Right forelimb (tissue), 1 donor: ENCODE measurements around the gene ITGA3.
A peak's percentile ranks its signal among the peaks of the same experiment; 100 is the strongest.

Experiments
- DNase-seq: peaks from one replicate; pipeline ENCODE4 v3.0.0-alpha.2; 2018

ITGA3 gene

DNA sequence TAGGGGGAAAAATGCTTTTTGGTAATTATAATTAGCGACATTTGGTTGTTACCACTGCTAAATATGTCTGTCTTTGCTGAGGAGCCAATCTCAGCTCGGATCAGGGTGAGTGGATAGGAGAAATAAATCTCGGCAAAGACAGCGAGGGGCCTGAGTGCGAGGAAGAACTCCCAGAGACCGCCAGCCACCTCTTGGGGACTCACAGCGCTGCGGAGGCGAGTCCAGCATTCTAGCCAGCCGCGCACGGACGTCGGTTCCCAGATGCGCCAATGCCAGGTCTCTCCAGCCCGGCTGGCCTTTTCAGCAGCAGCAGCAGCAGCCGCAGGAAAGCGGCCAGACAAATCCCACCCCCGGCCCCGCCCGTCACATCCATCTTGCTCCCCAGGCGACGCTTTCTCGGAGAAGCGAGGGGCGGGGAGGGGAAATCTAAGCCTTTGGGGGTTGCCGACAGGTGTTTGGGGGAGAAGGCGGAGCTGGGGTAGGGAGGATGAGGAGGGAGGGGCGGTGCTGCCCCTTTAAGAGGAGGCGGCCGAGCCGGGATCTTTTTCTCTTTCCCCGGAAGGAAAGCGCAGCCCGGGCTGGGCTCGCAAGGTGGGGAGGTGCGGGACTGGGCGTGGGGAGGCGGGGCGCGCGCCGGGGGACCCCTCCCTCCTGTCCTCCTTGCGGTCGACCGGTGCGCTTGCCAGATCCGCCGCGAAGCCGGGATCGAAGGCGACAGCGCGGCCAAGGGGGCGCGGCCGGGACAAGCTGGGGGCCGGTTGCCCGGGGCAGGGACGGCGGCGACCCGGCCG lies at the start of gene ITGA3:
ITGA3 (plus strand) TSS at position 685 of the 791 bp plus-strand sequence. CDS start 330 bp downstream, outside the sequence.
- peak; percentile 77 for DNase-seq

DNA sequence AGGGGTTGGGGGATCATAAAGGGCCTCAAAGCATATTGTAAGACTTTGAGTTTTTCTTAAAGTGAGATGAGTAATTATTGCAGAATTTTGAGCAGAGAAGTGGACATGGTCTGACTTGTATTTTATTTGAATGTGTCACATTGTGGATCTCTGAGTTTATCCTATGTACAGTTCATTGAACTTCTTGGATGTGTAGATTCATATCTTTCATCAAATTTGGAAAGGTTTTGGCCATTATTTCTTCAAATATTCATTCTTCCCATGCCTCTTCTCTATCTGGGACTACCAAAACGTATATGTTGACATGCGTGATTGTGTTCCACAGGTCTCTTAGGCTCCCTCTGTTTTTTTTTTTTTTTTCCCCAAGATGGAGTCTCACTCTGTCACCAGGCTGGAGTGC lies 46.6 kb upstream of the ITGA3 start:
- no peak for DNase-seq

DNA sequence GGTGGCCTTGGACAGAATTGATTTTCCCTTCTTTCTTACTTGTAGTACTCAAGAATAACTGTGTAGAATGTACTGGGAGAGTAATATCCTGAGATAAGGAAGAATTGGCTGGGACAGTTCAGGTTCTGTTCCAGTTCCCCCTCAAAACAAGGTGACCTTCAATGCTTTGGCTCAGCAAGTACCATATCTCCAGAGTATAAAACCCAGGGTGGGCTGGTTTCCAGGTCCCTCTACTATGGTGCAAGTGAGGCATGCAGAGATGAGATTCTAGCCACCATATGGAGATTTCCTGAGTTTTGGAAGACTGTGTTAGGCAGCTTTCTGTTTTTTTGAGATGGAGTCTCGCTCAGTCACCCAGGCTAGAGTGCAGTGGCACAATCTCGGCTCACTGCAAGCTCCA lies 42.8 kb upstream of the ITGA3 start:
- DNase-seq: no peak

DNA sequence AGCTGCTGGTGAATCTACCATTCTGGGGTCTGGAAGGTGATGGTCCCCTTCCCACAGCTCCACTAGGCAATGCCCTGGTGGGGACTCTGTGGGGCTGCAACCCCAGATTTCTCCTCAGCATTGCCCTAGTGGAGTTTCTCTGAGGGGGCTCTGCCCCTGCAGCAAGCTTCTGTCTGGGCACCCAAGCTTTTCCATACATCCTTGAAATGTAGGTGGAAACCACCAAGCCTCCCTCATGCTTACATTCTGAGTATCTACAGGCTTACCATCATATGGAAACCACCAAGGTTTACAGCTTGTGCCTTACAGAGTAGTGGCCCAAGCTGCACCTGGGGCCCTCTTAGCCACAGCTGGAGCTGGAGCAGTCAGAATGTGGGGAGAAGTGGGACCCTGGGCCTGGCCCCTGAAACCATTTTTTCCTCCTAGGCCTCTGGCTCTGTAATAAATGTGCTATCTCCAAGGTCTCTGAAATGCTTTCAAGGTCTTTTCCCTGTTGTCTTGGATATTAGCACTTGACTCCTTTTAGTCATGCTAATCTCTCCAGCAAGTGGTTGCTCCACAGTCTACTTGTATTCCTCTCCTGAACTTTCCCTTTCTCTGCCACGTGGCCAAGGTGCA lies 41.3 kb upstream of the ITGA3 start:
- no peak for DNase-seq

DNA sequence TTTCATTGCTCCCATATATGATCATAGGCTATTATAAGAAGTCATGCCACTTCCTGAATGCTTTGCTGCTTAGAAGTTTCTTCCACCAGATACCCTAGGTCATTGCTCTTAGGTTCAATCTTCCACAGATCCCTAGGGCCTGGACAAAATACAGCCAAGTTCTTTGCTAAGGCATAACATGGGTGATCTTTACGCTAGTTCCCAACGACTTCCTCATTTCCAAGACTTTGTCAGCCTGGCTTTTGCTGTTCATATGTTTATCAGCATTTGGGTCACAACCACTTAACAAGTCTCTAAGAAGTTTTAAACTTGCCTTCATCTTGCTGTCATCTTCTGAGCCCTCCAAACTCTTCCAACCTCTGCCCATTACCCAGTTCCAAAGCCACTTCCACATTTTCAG lies 40.8 kb upstream of the ITGA3 start:
- no peak for DNase-seq

DNA sequence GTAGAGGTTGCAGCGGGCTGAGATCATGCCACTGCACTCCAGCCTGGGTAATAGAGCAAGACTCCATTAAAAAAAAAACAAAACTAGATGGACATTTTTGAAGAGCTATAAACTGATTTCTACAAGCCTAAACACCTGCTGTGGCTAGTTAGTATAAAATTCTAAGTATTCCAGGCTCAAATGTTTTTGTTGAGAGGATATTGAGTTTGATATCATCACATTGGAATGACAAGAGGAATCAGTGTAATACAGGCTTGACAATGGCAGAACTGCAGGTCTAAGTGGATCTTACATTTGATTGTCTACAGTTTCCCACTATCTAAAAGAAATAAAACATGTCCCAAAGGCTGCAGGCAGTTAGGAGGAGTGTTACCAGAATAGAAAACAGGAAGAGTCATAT lies 37.0 kb upstream of the ITGA3 start:
- no peak for DNase-seq

DNA sequence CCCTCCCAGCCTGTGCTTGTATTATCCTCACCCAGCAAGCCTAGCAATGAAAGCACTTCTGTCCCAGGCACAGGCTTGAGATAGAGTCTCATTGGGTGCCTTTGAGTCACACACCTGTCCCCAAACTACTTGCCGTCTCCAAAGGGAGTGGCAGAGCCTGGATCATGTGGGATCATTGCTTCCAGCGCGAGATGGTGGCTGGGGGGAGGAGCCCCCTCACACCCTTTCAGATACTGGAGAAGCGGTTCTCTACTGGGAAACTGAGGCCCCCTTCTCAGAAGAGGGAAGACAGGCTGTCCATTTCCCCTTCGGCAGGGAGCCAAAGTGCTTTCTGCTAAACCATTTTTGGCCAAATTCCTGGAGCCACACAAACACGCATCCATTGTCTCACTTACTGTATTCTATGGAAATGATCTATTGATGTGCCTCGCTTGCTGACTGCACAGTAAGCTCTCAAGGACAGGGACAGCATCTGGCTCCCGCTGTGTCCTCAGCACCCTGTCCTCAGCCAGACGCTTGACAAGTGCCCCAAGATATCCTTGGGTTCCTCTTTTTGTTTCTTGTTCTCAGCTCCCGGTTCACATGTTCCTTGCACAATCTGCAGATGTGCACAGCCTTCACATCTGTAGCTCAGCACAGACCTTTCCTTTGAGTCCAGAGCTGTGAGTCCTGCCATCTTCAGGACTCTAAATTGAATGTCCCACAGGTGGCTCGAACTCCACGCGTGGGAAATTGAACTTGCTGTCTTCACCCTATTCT lies 34.9 kb upstream of the ITGA3 start:
- DNase-seq: no peak

DNA sequence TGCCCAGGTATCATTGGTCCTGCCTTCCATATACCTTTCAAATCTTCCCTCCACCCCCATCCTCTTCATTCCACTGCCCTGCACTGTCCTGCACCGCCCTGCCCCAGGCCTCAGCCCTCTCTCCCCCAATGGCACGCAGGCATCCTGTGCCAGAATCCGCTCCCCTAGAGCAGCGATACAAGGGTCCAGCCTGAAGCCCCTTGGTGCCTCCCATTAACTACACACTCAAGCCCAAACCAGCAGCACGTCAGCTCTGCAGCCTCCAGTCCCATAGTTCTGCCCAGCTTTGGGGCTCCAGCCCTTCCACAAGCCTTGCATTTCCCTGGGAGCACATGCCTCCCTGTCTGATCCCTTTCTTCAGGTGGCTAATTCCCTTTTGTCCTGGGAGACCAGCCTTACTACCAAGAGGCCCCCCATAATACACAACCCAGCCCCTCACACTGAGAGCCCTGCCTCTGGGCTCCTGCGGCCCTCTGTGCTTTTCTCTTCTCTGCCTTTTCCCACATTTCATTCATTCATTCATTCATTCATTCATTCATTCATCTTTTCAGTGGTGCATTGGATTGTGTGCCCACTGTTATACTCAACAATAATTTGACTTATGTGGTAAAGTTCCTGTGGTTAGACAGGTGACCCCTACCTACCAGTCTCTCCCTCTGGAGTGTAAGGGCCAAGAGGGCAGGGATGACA lies 34.1 kb upstream of the ITGA3 start:
- no peak for DNase-seq

DNA sequence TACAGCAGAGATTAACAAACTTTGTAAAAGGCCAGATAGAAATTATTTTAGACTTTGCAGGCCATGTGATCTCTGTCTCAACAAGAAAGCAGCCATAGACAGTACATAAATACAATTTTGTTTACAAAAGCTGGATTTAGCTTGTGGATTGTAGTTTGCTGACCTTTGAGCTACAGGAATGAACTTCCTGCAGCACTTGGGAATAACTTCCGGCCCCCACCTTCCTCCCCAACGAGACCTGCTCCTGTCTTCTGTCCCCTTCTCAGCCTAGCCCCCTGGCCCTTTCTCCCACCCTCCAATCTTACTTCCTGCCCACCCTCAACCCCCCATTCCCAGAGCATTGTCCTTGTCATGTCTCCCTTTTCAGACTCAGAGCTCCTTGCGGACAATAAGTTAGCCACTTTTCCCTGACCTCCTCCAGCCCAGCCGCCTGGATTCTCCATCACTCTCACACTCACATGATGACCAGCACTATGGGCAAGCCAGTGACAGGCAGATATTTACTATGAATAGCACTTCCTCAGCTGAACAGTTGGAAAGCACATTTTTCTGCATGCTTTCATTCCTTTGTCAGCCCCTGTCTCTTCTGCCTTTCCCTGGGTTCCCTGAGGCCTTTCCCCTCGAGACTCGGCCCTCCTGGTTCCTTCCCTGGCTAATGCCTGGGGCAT lies 33.3 kb upstream of the ITGA3 start:
- no peak for DNase-seq

DNA sequence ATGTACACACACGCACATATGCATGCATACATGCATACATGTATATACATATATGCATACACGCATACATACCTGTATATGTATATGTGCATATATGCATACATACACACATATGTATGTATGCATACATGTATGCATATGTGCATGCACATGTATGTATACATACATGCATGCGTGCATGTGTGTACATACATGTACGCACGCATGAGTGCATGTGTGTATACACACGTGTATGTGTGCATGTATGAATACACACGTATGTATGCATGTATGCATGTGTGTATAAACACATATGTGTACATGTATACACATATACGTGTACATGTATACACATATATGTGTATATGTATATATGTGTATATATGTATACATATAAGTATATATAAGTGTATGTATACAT lies 32.4 kb upstream of the ITGA3 start:
- no peak for DNase-seq

DNA sequence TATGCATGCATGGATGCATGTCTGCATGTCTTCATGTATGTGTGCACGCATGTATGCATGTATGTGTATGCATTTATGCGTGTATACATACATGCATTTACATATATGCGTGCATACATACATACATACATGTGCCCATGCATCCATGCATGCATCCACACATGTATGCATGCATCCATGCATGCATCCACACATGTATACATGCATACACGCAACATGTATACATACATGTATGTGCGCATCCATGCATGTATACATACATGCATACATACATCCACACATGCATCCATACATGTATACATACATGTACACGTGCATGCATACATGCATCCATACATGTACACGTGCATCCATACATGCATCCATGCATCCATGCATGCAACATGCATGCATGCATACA lies 31.1 kb upstream of the ITGA3 start:
- DNase-seq: no peak

DNA sequence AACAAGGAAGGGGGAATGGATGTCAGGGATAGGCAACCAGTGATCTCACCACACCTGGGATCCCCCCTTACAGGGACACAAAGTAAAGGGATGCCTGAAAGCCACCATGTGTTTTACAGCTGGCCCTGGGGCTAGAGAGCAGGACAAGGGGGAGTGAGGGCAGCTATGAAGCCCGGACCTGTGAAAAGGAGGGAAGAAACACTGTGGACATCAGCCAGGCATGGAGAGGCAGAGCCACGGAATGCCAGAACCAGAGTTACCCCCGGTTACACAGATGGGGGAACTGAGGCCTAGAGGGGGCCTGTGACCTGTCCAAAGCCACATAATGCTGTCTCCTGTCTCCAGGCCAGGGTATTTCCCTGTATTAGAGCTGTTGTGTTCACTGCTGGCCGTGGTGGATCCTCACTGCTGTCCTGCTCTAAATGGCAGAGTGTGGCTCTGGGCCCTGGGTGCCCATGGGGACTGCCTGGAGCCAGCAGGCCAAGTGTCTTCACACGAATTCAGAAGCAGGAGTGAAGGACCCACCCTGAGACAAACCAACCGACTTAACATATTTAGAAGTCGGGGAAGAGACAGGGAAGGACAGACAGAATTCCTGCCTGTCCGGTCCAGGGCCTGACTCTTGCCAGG lies 29.7 kb upstream of the ITGA3 start:
- no peak for DNase-seq

DNA sequence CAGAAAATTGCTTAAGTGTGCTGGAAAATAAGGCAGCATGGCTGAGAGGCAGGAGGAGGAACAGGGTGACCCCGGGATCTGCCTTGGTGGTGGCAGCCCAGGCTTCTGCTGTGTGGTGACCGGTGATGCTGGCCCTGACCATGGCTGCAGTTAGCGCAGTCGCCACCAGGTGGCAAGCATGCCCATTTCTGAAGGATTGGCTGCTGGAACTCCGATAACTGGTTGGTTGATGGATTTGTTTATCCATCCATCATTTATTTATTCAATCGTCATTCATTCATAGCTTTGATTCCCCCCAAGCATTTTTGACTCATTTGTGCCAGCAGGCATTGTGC lies 29.1 kb upstream of the ITGA3 start:
- peak; percentile 88 for DNase-seq

DNA sequence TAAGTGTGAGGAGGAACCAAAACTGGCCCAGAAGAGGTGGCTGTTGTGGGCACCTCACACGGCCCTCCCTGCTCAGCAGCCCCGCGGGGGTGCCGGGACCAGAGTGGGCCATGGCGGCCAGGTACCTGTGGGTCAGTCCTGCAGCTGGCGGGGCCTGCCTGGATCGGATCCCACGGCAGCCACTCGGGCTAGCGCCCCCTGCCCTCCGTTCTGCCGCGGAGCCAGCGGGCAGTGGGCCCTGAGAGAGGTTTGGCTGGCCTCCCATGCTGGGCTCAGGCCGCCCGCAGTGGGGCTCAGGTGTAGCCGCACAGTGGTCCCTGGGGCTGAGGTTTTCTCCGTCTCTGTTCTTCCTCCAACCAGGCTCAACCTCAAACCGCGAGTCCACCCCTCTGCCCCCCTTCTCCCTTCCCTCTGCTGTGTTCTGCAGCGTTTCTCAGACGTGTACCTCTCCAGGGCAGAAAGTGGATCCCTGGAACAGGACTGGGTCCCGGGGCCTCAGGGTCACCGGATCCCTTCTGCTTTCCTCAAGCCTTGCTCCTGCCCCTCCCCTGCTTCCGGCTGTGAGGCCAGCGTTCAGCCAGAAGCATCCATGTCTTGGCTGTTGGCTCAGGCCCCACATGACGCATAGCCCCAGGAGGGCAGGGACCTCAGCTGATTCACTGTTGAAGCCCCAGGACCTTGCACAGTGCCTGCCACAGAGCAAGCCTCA lies 28.6 kb upstream of the ITGA3 start:
- no peak for DNase-seq

DNA sequence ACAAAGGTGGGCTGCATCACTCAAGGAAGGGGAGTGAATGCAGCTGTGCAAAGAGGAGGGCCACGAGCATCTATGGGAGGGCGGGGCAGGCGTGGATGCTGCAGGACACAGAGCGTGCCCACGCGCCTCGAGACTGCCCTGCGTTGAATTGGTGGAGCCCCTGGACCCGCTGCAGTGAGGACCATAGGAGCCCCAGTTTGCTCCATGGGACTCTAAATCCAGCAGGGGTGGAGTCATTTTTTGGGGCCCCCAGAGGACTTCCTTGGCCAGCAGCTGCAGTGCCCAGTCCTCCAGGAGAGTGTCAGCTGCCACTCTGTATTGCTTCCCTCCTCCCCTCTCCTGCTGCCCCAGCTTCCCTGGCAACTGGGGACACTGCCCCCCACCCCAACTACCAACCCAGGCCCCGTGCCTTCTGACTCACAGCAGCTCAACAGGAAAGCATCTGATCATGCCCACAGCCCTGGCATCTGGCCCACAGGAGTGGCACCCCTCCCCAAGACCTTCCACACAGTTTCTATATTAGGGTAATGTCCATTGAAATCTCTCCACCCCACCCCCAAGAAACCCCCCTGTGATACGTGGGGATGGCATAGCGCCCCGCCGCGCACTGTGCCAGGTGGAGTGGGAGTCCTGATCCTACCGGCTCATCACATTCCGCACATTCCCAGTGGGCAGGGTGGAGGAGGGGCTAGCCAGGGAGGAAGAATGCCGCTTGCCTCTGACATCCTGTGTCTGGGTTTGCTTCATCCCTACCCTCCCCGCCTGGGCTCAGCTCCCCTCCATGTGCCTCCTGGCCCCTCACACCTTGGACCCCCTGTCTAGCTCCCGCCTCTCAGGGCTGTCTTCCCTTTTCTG lies 27.8 kb upstream of the ITGA3 start:
- DNase-seq: no peak

DNA sequence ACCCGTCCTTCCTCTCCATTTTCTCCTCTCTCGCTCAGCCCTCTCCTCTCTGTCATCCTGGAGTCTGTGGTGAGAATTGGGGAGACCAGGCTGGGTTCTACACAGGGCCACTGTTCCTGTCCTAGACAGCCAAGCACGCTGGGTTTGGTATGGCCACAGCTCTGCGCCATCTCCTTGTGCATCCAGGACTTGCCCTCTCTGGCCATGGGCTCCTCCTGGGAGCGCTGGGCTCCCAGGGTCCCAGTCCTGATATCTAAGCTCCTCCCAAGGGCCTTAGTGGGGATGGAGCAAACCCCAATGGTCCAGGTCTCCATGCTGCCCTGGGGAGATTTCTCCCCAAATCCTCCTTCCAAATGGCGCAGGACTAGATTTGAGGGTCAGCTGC lies 27.2 kb upstream of the ITGA3 start:
- no peak for DNase-seq

DNA sequence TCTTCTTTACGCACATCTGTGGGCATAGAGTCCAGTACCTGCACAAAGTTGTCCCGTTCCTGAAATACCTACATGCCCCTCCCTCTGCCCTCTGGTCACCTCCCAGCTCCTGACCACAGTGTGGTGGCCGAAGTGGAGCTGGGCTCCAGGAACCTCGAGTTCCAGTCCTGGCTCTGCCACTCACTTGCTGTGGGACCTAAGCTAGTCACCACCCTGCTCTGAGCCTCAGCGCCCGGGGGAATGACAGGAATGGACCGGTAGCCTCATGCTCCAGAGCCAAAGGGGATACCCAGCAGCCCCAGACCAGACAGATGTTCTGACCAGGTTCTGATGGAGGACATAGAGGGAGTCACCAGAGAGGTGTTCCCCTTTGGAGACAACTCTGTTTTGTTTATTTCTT lies 26.7 kb upstream of the ITGA3 start:
- no peak for DNase-seq

DNA sequence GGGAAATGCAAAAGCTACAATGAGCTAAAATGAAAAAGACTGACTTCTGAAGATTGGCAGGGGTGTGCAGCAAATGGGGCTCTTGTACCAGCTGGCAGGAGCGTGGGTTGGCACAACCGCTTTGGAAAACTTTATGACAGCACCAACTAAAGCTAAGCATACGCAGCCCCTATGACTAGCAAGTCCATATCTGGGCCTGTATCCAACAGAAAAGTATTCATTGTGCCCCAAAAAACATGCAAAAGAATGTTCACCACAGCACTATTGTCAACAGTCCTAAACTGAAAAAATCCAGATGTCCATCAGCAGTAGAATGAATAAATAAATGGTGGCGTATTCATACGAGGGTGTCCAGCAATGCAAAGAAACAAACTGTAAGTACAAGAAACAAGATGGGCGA lies 22.6 kb upstream of the ITGA3 start:
- DNase-seq: no peak

DNA sequence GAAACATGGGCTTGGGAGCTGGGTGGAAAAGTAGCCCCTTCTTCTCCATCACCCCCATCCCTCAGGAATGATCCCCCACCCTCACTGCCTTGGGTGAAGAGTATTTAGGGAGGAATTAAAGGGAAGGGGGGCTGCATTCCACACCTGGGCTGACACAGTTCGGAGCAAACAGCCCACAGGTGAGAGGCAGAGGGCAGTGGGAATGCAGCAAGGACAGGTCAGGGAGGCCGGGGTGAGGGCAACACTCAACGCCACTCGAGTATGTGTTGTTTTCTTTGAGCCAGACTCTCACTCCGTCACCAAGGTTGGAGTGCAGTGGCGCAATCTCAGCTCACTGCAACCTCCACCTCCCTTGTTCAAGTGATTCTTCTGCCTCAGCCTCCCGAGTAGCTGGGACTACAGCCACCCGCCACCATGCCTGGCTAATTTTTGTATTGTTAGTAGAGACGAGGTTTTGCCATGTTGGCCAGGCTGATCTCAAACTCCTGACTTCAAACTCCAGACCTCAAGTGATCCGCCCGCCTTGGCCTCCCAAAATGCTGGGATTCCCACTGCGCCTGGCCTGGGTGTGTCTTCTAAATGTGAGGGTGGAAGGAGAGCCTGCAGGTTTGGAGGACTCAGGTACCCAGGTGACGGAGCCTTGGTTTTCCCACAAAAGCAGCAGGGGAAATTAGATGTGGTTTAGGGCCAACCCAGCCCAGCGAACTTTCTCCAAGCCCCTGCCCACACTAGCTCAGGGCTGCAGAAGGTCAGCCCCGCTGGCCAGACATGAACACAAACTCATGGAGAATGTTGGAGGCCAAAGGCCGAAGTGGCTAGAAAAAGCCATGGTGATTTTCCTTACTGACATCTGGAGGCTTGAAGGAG lies 21.2 kb upstream of the ITGA3 start:
- no peak for DNase-seq

DNA sequence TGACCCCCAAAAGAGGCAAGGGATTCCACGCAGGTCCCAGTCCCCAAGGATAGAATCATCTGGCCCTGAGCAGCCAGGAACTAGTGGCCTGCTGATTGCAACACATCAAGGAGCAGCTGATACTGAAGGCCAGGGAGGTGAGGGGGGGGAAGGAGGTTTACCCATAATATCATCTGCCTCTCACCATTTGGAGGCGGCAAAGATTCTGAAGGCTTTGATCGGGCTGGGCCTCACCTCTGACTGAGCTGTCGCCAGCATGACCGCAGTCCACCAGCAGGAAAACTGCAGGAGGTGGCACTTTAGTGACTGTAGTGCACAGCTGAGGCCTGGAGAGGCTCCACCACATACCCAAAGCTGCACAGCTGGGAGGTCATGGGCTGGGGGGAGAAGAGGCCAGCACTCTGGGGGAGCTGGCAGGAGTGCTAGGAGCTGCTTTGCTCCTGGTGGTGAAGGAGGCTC lies 20.5 kb upstream of the ITGA3 start:
- DNase-seq: no peak
